Type B pancreatic cell (in vitro differentiated cells): Measurements from ENCODE around the gene SIPA1L3. TPM values are rescaled to one million over a fixed set of nuclear protein-coding genes. Genes with fewer than 3 reads are reported as not detected.

Source experiments
- DNase-seq: peaks from one replicate; pipeline ENCODE4 v3.0.0; 2021; ENCODE audit warnings: mixed read lengths; ENCODE audit not compliant: unreplicated experiment; ENCODE audit errors: extremely low spot score
- H3K27ac Mint-ChIP-seq: 2 replicates; pipeline ENCODE4 v1.8.0; 2021; ENCODE audit warnings: mild to moderate bottlenecking, mixed read lengths
- H3K27me3 Mint-ChIP-seq: 2 replicates; pipeline ENCODE4 v1.8.0; 2021; ENCODE audit warnings: mixed read lengths
- H3K36me3 Mint-ChIP-seq: 2 replicates; pipeline ENCODE4 v1.8.0; 2021; ENCODE audit warnings: mixed read lengths
- H3K4me1 Mint-ChIP-seq: one replicate; pipeline ENCODE4 v1.8.0; 2021; ENCODE audit warnings: mixed read lengths; ENCODE audit not compliant: unreplicated experiment
- H3K4me3 Mint-ChIP-seq: 2 replicates; pipeline ENCODE4 v1.8.0; 2021; ENCODE audit warnings: mild to moderate bottlenecking, mixed read lengths
- H3K9me3 Mint-ChIP-seq: 2 replicates; pipeline ENCODE4 v1.8.0; 2021; ENCODE audit warnings: mixed read lengths
- CTCF ChIP-seq: fragments of 200-600 bp; sonication (generic); conservative IDR thresholded peaks from 2 replicates; pipeline ENCODE4 v1.5.0; 2021; ENCODE audit warnings: antibody characterized with exemption, mild to moderate bottlenecking
- total RNA-seq: library from RNA; stranded (reverse); gene quantifications from 2 replicates; pipeline ENCODE4 v1.2.1, GENCODE V29; 2021; ENCODE audit warnings: low replicate concordance

SIPA1L3 gene
- total RNA-seq, 1 donor from 2014 or later, result 53.7 TPM

GRCh38 chr19:38144667-38145066 lies 237.7 kb downstream of the SIPA1L3 start:
- TF ChIP-seq CTCF, result no peak
- Mint-ChIP-seq H3K4me1 (no peaks in the 10 kb centered on the region), H3K9me3 (no peaks in the 10 kb centered on the region), H3K4me3 (no peak overlapping the region), H3K36me3 (peaks cover 12% of the 10 kb centered on the region), H3K27me3 (no peaks in the 10 kb centered on the region), H3K27ac (no peak overlapping the region)
- DNase-seq, result no peak

- Mint-ChIP-seq H3K9me3 (no peaks in the 10 kb centered on the region), H3K27me3 (no peaks in the 10 kb centered on the region), H3K27ac (peak overlapping the region; percentile 89), H3K4me1 (no peaks in the 10 kb centered on the region), H3K4me3 (peak overlapping the region; percentile 44), H3K36me3 (peaks cover 11% of the 10 kb centered on the region)
- no peak for TF ChIP-seq CTCF
- no peak for DNase-seq
Observed at GRCh38 chr19:38145623-38146022, 238.6 kb downstream of the SIPA1L3 start.

- DNase-seq, result no peak
- H3K4me3 Mint-ChIP-seq, result no peak overlapping the region
- no peaks in the 10 kb centered on the region for H3K27me3 Mint-ChIP-seq
- peaks cover 11% of the 10 kb centered on the region for H3K36me3 Mint-ChIP-seq
- no peaks in the 10 kb centered on the region for H3K9me3 Mint-ChIP-seq
- no peak for TF ChIP-seq CTCF
- no peak overlapping the region for H3K27ac Mint-ChIP-seq
- H3K4me1 Mint-ChIP-seq, result no peaks in the 10 kb centered on the region
Observed at GRCh38 chr19:38148337-38148736, 241.3 kb downstream of the SIPA1L3 start.

GRCh38 chr19:38149661-38150061 lies 242.7 kb downstream of the SIPA1L3 start:
- TF ChIP-seq CTCF, result no peak
- H3K27me3 Mint-ChIP-seq, result no peaks in the 10 kb centered on the region
- H3K9me3 Mint-ChIP-seq, result no peaks in the 10 kb centered on the region
- no peak overlapping the region for H3K27ac Mint-ChIP-seq
- no peak overlapping the region for H3K4me3 Mint-ChIP-seq
- DNase-seq, result no peak
- peaks cover 7% of the 10 kb centered on the region for H3K36me3 Mint-ChIP-seq
- H3K4me1 Mint-ChIP-seq, result no peaks in the 10 kb centered on the region

- Mint-ChIP-seq H3K27ac (no peak overlapping the region), H3K4me3 (no peak overlapping the region), H3K36me3 (peaks cover 8% of the 10 kb centered on the region), H3K4me1 (peaks cover 3% of the 10 kb centered on the region), H3K9me3 (no peaks in the 10 kb centered on the region), H3K27me3 (no peaks in the 10 kb centered on the region)
- no peak for DNase-seq
- no peak for TF ChIP-seq CTCF
Observed at GRCh38 chr19:38151242-38151641, 244.2 kb downstream of the SIPA1L3 start.
